B cell (primary cell): ENCODE results near the gene SETDB2. TPM values are rescaled to one million over a fixed set of nuclear protein-coding genes. Genes with fewer than 3 reads are reported as not detected.

ENCODE experiments used
- ATAC-seq: fragments of 200-7000 bp; cut with Tn5 transposase; one replicate; pipeline ENCODE4 v1.10.0; 2021; ENCODE audit warnings: low read depth, mild to moderate bottlenecking, moderate number of reproducible peaks, moderate library complexity
- CTCF ChIA-PET: fragments of 350-600 bp; sonication (Branson Sonifier 250); formaldehyde crosslinking; loops from one replicate; lab custom pipeline; 2021; ENCODE audit warnings: antibody characterized with exemption, inconsistent platforms; lab: Charles Lee
- POLR2A ChIA-PET: fragments of 350-600 bp; sonication (Branson Sonifier 250); formaldehyde crosslinking; loops from one replicate; lab custom pipeline; 2021; ENCODE audit warnings: antibody characterized with exemption; lab: Charles Lee
- DNase-seq: peaks from one replicate; pipeline ENCODE4 v3.0.0; 2013
- H2AFZ ChIP-seq: 2 replicates; pipeline ENCODE4 v1.6.1; 2012; ENCODE audit warnings: mild to moderate bottlenecking, low read depth, low read length; ENCODE audit not compliant: insufficient read depth, poor library complexity, severe bottlenecking
- H3K27ac ChIP-seq, 2 donors: 1 replicate in 1 of 2; 2 replicates in 1 of 2; pipeline ENCODE4 v1.5.1; 2012 to 2013; ENCODE audit warnings: low read length in 2 of 2, mild to moderate bottlenecking in 2 of 2, moderate library complexity in 1 of 2
- H3K27me3 ChIP-seq, 4 experiments: fragments of 200-600 bp in 1 of 4; sonication (generic) in 1 of 4; replicated peaks in 1 of 4; 1 replicate in 2 of 4; 2 replicates in 2 of 4; pipeline versions ENCODE4 v1.6.1 to v1.7.0; 2013 to 2016; ENCODE audit warnings: low read length in 3 of 4, mild to moderate bottlenecking in 2 of 4, mixed read lengths in 1 of 4, moderate library complexity in 1 of 4; ENCODE audit not compliant: insufficient read depth in 4 of 4, control insufficient read depth in 3 of 4; ENCODE audit errors: control extremely low read depth in 1 of 4
- H3K36me3 ChIP-seq, 2 experiments: replicated peaks in 1 of 2; 1 replicate in 1 of 2; 2 replicates in 1 of 2; pipeline versions ENCODE4 v1.6.1 to v1.7.1; 2013; ENCODE audit warnings: low read length in 1 of 2; ENCODE audit not compliant: insufficient read depth in 2 of 2, control insufficient read depth in 1 of 2; ENCODE audit errors: control extremely low read depth in 1 of 2, extremely low read depth in 1 of 2
- H3K4me1 ChIP-seq, 2 donors: fragments of 200-600 bp in 1 of 2; sonication (generic) in 1 of 2; 1 replicate in 1 of 2; 2 replicates in 1 of 2; pipeline versions ENCODE4 v1.5.1 to v1.6.1; 2013 to 2017; ENCODE audit warnings: low read length in 2 of 2; ENCODE audit not compliant: control insufficient read depth in 2 of 2, insufficient read depth in 2 of 2
- H3K4me2 ChIP-seq: replicated peaks from 2 replicates; pipeline ENCODE3; 2012; ENCODE audit warnings: mild to moderate bottlenecking, low read depth, low read length; ENCODE audit not compliant: poor library complexity, severe bottlenecking
- H3K4me3 ChIP-seq, 5 experiments: fragments of 200-600 bp in 1 of 5; sonication (generic) in 1 of 5; 1 replicate in 3 of 5; 2 replicates in 2 of 5; pipeline versions ENCODE4 v1.5.1 to v1.7.0; 2011 to 2016; ENCODE audit warnings: low read length in 4 of 5, mild to moderate bottlenecking in 4 of 5, low read depth in 2 of 5, control low read depth in 1 of 5, moderate library complexity in 1 of 5; ENCODE audit not compliant: insufficient read depth in 1 of 5; ENCODE audit errors: control extremely low read depth in 1 of 5, extremely low read depth in 1 of 5
- H3K79me2 ChIP-seq: fragments of 200-600 bp; sonication (generic); one replicate; pipeline ENCODE4 v1.6.0; 2016; ENCODE audit warnings: low read length; ENCODE audit not compliant: control insufficient read depth, insufficient read depth
- H3K9ac ChIP-seq: fragments of 200-600 bp; sonication (generic); 2 replicates; pipeline ENCODE4 v1.6.1; 2017; ENCODE audit warnings: mild to moderate bottlenecking, low read length, moderate library complexity
- H3K9me3 ChIP-seq, 3 donors: one replicate each; pipeline versions ENCODE4 v1.6.1 to v1.7.1; 2013; ENCODE audit warnings: low read length in 2 of 3; ENCODE audit not compliant: control insufficient read depth in 2 of 3, insufficient read depth in 1 of 3; ENCODE audit errors: control extremely low read depth in 1 of 3
- H4K20me1 ChIP-seq: 2 replicates; pipeline ENCODE4 v1.6.0; 2012; ENCODE audit warnings: mild to moderate bottlenecking, low read length; ENCODE audit not compliant: insufficient read depth, control insufficient read depth, poor library complexity, severe bottlenecking
- H3K27ac Mint-ChIP-seq: one replicate; pipeline ENCODE4 v1.8.0; 2021; ENCODE audit warnings: mixed read lengths
- H3K27me3 Mint-ChIP-seq: one replicate; pipeline ENCODE4 v1.8.0; 2021; ENCODE audit warnings: mixed read lengths
- H3K4me1 Mint-ChIP-seq: one replicate; pipeline ENCODE4 v1.8.0; 2021; ENCODE audit warnings: mixed read lengths
- H3K4me3 Mint-ChIP-seq: one replicate; pipeline ENCODE4 v1.8.0; 2021; ENCODE audit warnings: mixed read lengths
- H3K9me3 Mint-ChIP-seq: one replicate; pipeline ENCODE4 v1.8.0; 2022; ENCODE audit warnings: mixed read lengths; ENCODE audit not compliant: insufficient read depth
- CTCF ChIP-seq: fragments of 200-600 bp; IDR thresholded peaks from one replicate; pipeline ENCODE4 v1.8.0; 2022; ENCODE audit warnings: antibody characterized with exemption, mild to moderate bottlenecking
- EZH2 ChIP-seq: IDR thresholded peaks from 2 replicates; pipeline ENCODE4 v1.6.1; 2012; ENCODE audit warnings: borderline replicate concordance, low read depth, mild to moderate bottlenecking, moderate library complexity, low read length; ENCODE audit not compliant: insufficient read depth, poor library complexity, severe bottlenecking
- WGBS: methylation state at CpG from one replicate; pipeline ENCODE4 v1.1.5; 2013; ENCODE audit warnings: missing lambda C conversion rate; ENCODE audit not compliant: insufficient coverage; 5-methylcytosine and 5-hydroxymethylcytosine counted together
- intact Hi-C: fragments of 100-400 bp; cut with micrococcal nuclease; formaldehyde crosslinking; loops from one replicate; pipeline ENCODE4 v1.10.0; 2022
- polyA plus RNA-seq: library from polyadenylated mRNA; depleted of rRNA; stranded (reverse); fragments of >200 nt; gene quantifications from 2 replicates; pipeline ENCODE4 v1.2.3, GENCODE V29; 2012
- total RNA-seq, 2 donors: library from RNA; stranded (reverse); fragments of 120-200 nt in 1 of 2; gene quantifications; 1 replicate in 1 of 2; 2 replicates in 1 of 2; pipeline versions ENCODE4 v1.2.3 to v1.2.4, GENCODE V29; 2013 to 2022

Gene SETDB2
- total and polyA plus RNA-seq, 2 donors (not counting 1 experiment from before 2014, with no cell fraction given), result 12.0 to 38.2 TPM

GRCh38 chr13:49533011-49533410, 88.9 kb downstream of the SETDB2 start:
- no peak for DNase-seq
- Histone ChIP-seq H3K27me3 (no peaks in the 10 kb centered on the region), H3K9me3 (no peaks in the 10 kb centered on the region), H3K79me2 (no peaks in the 10 kb centered on the region), H3K4me1 (peaks cover 50 to 59% of the 10 kb centered on the region in 2 donors), H3K4me2 (peak overlapping the region; percentile 49), H3K27ac (peak overlapping the region; percentile 74 to 83), H3K36me3 (peaks cover 0 to 6% of the 10 kb centered on the region in 2 experiments), H3K4me3 (peak overlapping the region in 1 of 5 experiments; percentile 38), H3K9ac (no peak overlapping the region), H4K20me1 (no peaks in the 10 kb centered on the region), H2AFZ (no peak overlapping the region)
- H3K4me1 Mint-ChIP-seq, result peaks cover 77% of the 10 kb centered on the region
- intact Hi-C loops, result loop anchor here (1.0 to 2.0 kb wide), 2 partner anchors 38 to 88 kb away; partner anchors contain the start of genes CAB39L, PHF11 and SETDB2
- peak overlapping the region; percentile 58 for H3K4me3 Mint-ChIP-seq
- no peaks in the 10 kb centered on the region for H3K9me3 Mint-ChIP-seq
- no peaks in the 10 kb centered on the region for H3K27me3 Mint-ChIP-seq
- peak overlapping the region; percentile 62 for H3K27ac Mint-ChIP-seq
- POLR2A ChIA-PET, result interaction anchor here (1.3 kb wide), 1 partner anchor 37 kb away, joined by 5 read pairs; the partner anchor contains the start of gene PHF11
- no peak for TF ChIP-seq CTCF
- TF ChIP-seq EZH2, result no peak
- CTCF ChIA-PET, result interaction anchor here (1.1 kb wide), 1 partner anchor 14 kb away, joined by 3 read pairs; no protein-coding TSS in a partner anchor
- no peak for ATAC-seq

- H3K4me1 Mint-ChIP-seq, result peaks cover 70% of the 10 kb centered on the region
- H3K27me3 Mint-ChIP-seq, result no peaks in the 10 kb centered on the region
- Histone ChIP-seq H4K20me1 (no peaks in the 10 kb centered on the region), H3K4me2 (peak overlapping the region; percentile 49), H3K4me1 (peaks cover 46 to 53% of the 10 kb centered on the region in 2 donors), H3K27ac (peak overlapping the region; percentile 74 to 83), H3K79me2 (no peaks in the 10 kb centered on the region), H3K27me3 (no peaks in the 10 kb centered on the region), H2AFZ (peak overlapping the region; percentile 48), H3K36me3 (peaks cover 0 to 3% of the 10 kb centered on the region in 2 experiments), H3K4me3 (peak overlapping the region in 1 of 5 experiments; percentile 19), H3K9me3 (no peaks in the 10 kb centered on the region), H3K9ac (no peak overlapping the region)
- POLR2A ChIA-PET, result no interaction called here
- WGBS, result 9% methylated on average over 5 of the region's 7 CpGs
- intact Hi-C loops, result loop anchor here (1.0 to 2.0 kb wide), 2 partner anchors 38 to 89 kb away; partner anchors contain the start of genes CAB39L, PHF11 and SETDB2
- DNase-seq (peak; percentile 71), ATAC-seq (peak; percentile 46)
- no peaks in the 10 kb centered on the region for H3K9me3 Mint-ChIP-seq
- CTCF ChIA-PET, result no interaction called here
- peak overlapping the region; percentile 73 for H3K4me3 Mint-ChIP-seq
- TF ChIP-seq CTCF, result no peak
- no peak for TF ChIP-seq EZH2
- peak overlapping the region; percentile 87 for H3K27ac Mint-ChIP-seq
Measured at GRCh38 chr13:49533591-49534269, 89.7 kb downstream of the SETDB2 start.
